Medulla oblongata (tissue), 1 donor: ENCODE measurements around the gene NEFH.
"Not testable (repeated sequence)": the region's sequence is repeated elsewhere in the genome, so short reads cannot be mapped to it uniquely, and the experiment has no call there.

Experiments
- DNase-seq: peaks from one replicate; pipeline ENCODE4 v3.0.0-alpha.2; 2015; ENCODE audit errors: extremely low spot score

Gene NEFH

DNA sequence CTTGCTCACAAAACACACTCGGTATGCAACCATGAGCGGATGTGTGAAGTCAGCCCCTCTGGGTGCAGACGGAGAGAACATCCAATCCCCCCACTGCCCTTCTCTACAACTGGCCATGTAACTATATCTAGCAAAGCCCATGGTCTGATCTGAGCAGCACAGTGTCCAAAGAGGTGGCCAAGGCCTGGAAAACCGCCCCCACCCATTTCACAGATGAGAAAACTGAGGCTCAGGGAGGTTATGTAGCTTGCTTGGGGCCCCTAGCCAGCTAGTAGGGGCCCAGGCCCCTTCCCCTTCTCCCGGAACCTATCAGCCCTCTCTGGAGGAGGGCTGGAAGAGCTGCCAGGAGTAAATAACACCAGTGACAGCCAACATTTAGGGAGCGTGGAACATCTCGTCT is 15.4 kb upstream of the NEFH start:
- DNase-seq = no peak

DNA sequence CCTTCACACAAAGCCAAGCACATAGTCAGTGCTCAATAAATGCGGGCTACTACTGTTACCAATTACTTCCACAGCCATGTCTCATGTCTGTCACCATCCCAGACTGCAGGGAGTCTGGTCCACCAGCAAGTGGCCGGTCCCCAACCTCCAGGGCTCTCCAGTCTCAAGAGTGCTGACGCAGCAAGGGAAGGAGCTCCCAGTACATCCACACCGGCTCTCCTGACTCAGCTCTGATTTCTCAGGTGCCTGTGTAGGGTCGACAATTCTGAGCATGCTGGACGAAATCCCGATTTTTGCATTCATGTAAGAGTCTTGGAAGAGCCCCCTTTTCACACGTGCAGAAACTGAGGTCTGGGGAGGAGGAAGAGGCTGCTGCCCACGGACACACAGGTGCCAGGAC is 10.3 kb upstream of the NEFH start:
- no peak for DNase-seq

DNA sequence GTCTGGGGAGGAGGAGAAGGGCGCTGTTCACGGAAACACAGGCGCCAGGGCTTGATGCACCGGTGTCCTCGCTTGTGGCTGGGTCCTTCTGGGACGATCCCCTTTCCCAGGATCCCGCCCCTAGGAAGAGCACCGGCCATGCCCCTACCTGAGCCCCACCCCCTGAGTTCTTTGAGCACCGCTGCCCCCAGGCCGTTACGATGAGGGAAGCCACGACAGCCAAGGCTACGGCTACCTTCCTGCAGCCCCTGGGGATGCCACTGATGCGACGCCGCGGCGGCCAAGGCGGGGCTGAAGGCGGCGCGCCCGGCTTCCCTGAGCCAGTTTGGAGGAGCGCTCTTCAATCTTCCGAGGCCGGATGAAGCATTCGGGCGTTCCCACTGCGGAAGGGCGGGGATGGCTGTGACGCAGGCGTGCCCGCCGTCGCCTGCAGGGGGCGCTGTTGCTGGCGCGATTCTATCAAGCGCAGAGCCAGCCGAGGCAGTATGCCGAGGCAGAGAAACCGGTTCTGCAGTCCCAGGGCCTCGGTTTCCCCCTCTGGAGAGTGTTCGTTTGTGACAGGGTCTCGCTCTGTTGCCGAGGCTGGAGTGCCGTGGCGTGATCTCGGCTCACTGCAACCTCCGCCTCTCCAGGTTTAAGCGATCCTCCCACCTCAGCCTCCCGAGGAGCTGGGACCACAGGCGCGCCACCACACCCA is 9.7 kb upstream of the NEFH start:
- no peak for DNase-seq

DNA sequence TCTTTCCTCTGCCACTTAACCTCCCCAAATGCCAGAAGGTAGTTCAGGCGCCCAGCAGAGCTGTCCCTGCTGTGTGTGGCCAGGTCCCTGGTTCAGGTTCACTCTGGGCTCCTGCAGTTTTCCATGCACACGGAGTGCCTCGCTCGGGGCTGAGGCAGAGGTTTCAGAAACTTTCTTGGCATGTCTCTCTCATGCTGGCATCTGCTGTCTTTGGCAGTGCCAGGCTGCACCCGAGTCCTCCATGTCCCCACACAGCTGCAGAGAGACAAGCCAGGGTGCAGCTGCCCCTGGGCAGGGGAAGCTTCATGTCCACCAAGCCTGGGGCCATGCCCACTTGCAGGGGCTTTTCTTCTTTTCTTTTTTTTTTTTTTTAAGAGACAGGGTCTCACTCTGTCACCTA is 7.0 kb upstream of the NEFH start:
- DNase-seq = no peak

DNA sequence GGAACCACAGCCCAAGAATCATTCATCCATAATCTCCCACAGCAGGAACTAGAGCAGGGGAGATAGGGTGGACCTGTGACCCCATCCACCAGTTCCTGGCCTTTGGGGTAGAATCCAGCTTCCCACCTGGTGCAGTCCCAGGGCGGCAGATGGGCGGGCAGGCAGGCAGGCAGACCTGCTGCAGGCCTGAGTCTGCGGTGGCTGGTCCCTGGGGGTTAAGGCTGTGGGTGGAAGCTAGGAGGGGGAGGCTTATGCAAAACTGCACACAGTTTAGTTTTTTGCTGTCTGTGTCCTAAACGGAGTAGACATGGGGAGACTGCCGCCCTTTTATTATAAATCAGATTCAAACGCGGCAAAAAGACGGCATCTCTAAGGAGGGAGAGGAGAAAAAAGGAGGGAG is 4.5 kb upstream of the NEFH start:
- no peak for DNase-seq

DNA sequence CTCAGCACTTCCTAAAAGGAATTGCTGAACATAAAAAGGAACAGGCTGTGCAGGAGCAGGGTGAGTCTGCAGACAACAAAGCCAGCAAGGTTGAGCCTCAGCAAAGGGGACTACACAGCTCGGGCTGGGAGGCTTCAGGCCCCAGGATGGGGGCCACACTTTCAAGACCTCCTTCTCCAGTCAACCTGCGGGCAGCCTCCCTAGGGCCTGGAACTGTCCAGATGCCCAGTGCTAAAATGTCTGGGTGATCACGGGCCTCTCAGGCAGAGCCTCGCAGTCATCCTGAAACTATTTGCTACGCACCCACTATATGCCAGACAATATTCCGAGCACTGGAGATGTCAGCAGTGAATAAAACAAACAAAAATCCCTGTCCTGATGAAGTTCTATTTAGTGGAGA is 3.9 kb upstream of the NEFH start:
- DNase-seq = no peak

DNA sequence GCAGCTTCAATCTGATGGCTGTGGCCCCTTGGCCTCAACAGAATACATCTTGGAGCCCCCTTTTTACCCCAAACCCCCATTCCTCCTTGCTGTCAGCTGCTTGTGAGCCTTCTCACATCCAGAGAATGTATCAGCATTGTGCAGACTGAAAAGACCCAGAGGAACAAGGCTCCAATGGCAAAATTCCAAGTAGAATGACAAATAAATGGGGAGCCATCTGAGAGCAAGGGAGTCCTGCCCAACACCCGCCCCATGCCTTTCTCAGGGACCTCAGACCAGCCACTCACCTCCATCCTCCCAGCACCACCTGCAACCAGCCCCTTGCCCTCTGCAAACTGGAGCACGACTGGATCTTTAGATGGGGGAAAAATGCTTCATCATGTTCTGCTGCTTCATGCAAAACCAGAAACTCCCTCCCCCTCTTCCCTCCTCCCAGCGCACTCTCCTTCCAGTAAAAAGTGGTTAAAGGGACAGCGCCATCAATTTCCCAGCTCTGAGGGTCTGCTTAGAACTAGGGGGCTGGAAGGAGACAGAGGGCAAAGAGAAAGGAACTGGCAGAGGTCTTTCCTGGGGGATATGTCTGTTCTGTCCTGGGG is 2.2 kb upstream of the NEFH start:
- no peak for DNase-seq

DNA sequence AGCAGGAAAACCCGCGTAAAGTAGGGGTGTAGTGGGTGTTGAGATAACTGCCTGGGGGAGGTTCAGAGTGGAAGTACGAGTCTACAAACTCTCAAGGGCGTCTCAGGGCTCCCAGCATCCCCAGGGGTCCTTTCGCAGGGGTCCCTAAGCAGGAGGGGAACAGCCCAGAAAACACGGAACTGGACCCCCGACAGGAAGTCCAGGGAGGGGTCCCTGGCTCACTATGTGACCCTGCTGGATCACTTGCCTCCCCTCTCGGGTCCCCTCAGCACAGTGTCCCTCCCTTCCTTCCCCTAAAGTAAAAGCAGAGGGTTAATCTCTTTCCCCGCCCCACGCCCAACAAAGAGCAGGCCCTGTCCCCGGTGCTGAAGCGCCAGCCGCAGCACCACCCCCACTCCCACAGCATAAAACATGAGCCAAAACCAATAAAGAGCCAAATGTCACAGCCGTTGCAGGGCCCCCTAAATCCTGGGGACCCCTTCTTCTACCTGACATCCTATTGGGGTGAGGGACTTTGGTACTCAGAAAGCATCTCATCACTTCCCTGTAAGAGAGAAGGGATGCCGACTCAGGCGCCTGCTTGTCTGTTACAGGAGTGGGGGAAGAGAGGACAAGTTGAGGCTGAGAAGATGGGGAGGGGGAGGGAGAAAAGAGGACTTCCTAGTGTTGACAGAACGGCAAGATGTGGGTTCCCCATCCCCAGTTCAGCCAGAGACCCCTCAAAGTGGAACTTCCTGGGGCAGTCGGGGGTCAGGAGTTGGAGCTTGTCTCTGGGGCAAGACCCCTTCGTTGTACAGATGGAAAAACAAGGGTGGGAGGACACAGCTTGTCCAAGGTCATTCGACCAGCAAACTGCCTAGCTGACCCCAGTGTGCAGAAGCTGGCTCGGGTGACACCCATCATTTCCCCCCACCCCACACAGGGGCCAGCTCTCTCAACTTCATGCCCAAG is 1.4 kb upstream of the NEFH start:
- DNase-seq = no peak

DNA sequence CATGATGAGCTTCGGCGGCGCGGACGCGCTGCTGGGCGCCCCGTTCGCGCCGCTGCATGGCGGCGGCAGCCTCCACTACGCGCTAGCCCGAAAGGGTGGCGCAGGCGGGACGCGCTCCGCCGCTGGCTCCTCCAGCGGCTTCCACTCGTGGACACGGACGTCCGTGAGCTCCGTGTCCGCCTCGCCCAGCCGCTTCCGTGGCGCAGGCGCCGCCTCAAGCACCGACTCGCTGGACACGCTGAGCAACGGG is 169 bp downstream of the NEFH start:
- DNase-seq = no peak

DNA sequence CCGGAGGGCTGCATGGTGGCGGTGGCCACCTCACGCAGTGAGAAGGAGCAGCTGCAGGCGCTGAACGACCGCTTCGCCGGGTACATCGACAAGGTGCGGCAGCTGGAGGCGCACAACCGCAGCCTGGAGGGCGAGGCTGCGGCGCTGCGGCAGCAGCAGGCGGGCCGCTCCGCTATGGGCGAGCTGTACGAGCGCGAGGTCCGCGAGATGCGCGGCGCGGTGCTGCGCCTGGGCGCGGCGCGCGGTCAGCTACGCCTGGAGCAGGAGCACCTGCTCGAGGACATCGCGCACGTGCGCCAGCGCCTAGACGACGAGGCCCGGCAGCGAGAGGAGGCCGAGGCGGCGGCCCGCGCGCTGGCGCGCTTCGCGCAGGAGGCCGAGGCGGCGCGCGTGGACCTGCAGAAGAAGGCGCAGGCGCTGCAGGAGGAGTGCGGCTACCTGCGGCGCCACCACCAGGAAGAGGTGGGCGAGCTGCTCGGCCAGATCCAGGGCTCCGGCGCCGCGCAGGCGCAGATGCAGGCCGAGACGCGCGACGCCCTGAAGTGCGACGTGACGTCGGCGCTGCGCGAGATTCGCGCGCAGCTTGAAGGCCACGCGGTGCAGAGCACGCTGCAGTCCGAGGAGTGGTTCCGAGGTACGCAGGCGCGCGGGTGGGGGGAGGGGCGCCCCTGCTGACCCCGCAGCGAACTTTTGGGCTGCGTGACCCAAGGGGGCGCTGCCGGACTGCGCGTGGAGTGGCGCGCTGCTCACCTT is 670 bp downstream of the NEFH start:
- DNase-seq = no peak

DNA sequence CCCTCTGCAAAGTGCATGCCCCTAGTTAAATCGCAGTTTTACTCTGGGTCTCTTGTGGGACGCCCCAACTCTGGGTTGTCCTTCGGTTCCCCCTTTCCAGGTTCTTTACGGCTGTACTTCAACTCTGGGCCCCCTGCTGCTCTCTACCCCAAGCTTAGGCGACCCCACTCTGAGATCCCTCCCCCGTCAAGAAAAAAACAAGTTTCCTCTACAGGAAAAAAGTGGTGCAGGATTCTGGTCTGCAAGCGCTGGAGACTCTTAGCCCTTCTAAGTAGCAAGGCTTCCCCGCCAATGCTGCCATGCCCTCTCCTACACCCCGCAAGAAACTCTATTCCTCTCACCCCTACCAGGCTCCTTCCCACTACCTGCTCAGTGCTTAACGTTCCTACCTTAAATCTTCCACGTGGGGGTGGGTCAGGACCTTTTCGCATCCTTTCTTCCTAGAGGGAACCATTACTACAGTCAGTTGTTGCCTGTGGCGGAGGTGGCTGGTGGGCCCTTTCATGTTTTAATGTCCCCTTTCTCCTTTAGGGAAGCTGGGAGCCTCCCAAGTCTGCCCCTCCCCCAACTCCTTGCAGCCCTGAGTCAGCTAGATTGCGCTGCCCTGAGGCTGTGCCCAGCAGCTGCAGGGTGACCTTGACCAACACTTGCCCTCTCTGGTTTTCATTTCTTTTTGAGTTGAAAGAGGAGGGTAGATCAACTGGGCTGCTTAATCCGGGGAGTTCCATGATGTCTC is 1.4 kb downstream of the NEFH start:
- DNase-seq = no peak

DNA sequence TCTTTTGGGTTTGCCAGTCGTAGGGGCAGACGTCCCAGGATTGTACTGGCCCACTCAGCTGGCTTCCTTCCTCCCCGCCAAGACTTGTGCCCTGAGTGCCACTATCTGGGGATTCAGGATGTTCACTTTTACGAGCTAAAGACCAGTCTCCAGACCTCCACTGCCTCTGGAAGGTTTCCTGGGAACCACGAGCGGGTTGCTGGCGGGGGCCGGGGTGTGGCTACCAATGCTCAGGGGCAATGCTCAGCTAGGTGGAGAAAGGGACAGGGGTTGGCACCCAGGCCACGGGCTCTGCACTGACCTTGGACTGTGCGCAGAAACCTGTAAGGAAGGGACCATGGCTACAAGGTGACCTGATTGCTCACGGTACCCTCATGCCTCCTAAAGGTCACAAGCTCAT is 2.2 kb downstream of the NEFH start:
- no peak for DNase-seq

DNA sequence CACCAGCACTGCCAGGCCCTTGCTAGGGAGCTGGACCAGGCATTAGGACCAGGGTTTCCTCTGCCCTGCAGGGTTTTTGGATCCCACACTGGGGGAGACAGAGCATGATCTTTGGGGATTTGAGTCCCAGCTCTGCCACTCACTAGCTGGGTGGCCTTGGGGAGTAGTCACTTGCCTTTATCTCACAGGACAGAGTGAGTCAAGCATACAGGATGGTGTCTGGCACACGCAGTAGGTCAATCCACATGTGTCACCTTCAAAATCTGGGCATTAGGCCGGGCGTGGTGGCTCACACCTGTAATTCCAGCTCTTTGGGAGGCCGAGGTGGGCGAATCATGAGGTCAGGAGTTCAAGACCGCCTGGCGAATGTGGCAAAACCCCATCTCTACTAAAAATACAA is 2.7 kb downstream of the NEFH start:
- DNase-seq = no peak

DNA sequence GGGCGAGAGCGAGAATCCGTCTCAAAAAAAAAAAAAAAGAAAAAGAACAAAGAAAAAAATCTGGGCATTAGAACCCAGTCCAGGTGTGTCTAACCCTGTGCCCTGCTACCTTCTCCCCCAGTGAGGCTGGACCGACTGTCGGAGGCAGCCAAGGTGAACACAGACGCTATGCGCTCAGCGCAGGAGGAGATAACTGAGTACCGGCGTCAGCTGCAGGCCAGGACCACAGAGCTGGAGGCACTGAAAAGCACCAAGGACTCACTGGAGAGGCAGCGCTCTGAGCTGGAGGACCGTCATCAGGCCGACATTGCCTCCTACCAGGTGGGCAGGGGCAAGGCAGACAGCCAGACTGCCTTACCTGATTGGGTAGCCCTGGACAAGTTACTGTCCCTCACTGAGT is 3.2 kb downstream of the NEFH start:
- DNase-seq = no peak

DNA sequence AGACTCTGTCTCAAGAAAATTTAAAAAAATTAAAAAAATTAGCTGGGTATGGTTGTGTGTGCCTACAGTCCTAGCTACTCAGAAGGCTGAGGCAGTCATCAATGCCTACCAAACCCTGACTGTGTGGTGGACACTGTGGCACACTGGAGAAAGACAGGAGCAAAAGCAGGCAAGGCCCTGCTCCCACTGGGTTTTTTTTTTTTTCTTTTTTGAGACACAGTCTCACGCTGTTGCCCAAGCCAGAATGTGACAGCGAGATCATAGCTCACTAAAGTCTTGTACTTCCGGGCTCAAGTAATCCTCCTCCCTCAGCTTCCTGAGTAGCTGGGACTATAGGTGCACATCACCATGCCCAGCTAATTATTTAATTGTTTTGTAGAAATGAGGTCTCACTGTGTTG is 4.6 kb downstream of the NEFH start:
- no peak for DNase-seq

DNA sequence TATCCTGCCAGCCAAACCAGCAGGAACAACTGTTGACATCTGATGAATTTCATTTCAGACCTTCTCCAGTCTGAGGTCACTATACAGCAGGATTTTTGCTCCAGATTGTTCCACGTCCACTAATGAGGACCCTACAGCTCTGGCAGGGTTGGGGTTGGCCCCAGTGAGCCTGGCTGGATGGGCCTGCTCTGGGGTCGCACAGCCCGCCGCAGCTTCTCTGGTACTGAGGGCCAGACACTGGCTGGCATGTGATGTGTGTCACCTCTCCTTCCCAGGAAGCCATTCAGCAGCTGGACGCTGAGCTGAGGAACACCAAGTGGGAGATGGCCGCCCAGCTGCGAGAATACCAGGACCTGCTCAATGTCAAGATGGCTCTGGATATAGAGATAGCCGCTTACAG is 5.4 kb downstream of the NEFH start:
- no peak for DNase-seq

DNA sequence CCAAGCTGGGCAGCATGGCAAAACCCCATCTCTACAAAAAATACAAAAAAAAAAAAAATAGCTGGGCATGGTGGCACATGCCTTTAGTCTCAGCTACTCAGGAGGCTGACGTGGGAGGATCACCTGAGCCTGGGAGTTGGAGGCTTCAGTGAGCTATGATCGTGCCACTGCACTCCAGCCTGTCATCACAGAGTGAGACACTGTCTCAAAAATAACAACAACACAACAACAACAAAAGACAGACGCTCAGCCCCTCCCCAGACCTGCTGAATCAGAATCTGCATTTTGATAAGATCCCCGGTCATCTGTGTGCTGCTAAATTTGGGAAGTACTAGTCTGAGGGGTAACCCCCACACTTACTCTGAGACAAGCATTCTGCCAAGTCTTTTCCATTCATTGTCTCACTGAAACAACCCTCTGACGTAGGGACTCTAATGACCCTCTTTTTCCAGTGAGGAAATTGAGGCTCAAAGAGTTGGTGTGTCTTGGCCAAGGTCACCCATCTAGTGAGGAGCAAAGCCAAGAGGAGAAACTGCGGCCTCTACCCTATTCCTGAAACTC is 7.5 kb downstream of the NEFH start:
- no peak for DNase-seq

DNA sequence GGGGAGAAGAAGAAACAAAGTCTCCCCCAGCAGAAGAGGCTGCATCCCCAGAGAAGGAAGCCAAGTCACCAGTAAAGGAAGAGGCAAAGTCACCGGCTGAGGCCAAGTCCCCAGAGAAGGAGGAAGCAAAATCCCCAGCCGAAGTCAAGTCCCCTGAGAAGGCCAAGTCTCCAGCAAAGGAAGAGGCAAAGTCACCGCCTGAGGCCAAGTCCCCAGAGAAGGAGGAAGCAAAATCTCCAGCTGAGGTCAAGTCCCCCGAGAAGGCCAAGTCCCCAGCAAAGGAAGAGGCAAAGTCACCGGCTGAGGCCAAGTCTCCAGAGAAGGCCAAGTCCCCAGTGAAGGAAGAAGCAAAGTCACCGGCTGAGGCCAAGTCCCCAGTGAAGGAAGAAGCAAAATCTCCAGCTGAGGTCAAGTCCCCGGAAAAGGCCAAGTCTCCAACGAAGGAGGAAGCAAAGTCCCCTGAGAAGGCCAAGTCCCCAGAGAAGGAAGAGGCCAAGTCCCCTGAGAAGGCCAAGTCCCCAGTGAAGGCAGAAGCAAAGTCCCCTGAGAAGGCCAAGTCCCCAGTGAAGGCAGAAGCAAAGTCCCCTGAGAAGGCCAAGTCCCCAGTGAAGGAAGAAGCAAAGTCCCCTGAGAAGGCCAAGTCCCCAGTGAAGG is 9.2 kb downstream of the NEFH start:
- not testable (repeated sequence) for DNase-seq

DNA sequence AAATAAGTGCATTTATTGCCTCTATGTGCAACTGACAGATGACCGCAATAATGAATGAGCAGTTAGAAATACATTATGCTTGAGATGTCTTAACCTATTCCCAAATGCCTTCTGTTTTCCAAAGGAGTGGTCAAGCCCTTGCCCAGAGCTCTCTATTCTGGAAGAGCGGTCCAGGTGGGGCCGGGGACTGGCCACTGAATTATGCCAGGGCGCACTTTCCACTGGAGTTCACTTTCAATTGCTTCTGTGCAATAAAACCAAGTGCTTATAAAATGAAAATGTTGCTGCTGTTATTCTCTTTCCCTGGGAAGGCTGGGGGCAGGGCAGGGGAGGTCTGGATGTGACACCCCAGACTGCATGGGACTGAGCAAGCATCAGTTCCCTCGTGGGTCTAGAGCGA is 11.0 kb downstream of the NEFH start:
- no peak for DNase-seq

DNA sequence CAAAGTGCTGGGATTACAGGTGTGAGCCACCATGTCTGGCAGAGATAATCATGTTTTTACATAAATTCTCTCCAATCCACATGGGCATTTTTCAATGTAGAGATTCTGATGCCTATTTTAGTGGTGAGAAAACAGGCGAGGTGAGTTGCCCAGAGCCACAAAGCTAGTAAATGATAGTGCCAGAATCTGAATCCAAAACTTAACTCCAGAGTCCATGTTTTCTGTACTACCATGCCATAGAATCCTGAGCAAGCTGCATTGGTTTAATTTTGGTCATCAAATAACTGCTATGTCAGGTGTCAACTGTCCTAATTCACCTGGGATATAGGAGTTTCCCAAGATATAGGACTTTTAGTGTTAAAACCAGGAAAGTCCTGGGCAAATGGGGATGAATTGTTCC is 13.6 kb downstream of the NEFH start:
- DNase-seq = no peak

DNA sequence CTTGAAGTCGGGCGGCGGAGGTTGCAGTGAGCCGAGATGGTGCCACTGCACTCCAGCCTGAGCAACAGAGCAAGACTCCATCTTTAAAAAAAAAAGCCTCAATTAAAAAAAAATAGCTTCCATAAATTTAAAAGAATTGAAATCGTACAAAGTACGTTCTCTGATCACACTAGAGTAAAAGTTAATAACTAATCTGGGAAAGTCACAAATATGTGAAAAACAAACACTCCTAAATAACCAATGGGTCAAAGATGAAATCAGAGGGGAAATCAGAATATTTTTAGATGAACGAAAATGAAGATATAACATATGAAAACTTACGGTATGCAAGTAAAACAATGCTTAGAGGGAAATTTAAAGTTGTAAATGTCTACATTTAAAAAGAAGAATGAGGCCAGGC is 19.8 kb downstream of the NEFH start:
- no peak for DNase-seq
